HG03432 (cell line): ENCODE measurements around the gene FGG.
A peak's percentile ranks its signal among the peaks of the same experiment; 100 is the strongest.

Experiments used
- ATAC-seq: cut with Tn5 transposase; IDR thresholded peaks from one replicate; pipeline ENCODE4 v1.9.1; 2021; ENCODE audit warnings: mild to moderate bottlenecking, moderate library complexity; ENCODE audit not compliant: unreplicated experiment

FGG gene

DNA sequence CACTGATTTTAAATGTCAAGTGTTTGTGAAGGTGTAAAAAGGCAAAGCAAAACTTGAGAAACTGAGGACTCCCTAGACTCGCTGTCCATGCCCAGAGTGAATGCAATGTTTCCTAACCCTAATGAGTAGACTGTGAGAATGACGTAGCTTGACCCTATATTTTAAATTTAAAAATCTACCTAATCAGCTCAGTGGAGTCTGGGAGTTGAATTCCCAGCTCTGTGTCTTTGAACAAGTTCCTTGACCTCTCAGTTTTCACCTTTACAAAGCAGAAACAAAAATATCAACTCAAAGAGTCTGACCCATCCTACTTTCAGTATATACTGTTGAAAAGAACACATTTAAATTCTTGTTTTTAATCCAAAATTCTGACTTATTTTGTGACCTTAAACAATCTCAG is 24.3 kb downstream of the FGG start:
- ATAC-seq, result no peak

DNA sequence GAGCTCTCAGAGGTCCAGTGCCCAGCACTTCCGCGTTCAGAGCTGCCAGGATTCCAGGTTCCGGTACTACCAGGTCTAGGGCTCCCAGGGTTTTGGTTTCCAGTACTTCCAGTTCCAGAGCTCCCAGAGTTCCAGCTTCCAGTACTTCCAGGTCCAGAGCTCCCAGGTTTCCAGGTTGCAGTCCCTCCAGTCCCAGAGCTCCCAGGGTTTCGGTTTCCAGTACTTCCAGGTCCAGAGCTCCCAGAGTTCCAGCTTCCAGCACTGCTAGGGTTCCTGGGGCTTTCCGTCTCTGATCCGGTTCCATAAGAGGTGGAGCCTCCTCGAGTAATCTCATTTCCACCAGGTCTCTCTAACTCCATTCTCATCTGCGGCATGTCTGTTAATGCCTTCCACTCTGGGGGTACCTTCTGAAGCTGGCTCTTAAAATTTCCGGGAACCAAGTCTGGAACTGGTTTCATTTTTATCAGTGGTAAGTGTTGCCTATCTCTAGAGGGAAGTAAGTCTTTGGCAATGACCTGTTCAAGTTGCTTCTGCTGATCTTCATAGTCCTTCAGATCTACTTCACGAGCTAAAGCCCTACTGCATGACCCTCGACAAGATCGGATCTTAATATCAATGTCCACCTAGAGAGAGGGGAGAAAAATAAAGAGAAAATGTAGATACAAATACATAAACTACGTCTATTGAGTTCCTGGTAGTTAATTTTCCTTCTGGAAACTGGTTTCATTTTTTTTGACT is 26.0 kb downstream of the FGG start:
- no peak for ATAC-seq

DNA sequence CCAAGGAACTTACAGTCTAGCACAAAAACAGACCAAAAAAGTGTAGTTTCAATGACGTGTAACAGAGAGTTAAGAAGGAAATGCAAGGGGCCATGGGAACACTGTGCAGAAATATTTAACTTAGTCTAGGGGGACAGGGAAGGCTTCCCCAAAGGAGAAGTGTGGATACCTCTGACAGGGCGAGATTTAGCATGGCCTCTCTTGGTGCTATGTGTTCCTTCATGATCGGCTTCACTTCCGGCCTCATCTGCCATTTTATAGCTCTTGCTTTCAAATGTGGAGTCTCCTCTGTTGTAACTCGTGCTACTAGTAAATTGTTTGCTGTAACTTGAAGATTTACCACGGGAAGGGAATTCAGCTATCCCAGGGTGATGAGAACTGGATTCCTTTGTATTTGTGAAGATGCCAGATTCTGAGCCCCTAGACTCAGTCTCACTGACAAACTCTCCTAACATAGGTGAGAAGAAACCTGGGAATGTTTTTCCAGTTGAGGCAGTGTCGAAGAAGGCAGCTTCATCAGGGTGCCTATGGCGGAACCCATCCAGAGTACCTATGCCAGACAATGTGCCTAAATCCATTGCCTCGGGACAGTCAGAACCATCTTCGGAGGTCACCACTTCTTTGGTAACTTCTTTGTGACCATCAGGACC is 27.0 kb downstream of the FGG start:
- no peak for ATAC-seq

DNA sequence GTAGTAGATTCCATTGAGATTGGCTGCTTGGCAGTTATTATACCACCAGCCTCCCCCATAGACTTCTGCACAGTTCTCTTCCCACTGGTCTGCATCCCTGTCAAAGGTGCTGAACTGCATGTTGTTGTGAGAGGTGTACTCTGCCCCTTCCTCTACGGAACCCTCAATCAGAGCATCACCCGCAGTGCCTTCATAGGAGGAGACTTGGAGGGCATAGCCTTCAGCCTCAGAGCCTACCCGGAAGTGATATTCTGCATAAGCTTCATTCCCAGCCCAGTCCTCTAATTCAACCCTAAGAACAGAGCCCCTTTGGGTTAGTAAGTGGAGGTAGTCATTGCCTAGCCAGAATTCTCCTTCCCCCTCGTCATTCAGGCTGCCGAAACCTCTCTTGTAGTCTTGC is 28.2 kb downstream of the FGG start:
- ATAC-seq, result no peak

DNA sequence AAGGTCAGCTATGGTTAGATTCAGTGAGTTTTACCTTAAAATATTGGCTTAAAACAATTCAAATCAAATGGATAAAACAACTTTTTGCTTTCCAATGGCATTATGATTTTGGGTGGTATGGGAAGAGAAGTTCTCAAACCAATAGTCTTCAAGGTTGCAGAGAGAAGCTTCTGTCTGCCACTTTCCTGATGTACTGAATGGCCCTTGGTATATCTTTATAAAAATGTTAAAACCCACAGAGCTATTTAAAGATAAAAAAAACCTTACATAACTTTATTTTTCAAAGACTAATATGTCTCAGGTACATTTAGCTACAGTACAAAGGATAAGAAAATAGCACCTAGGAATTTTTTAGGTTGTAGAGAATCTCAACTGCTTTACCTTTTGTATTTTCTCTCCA is 28.8 kb downstream of the FGG start:
- no peak for ATAC-seq

DNA sequence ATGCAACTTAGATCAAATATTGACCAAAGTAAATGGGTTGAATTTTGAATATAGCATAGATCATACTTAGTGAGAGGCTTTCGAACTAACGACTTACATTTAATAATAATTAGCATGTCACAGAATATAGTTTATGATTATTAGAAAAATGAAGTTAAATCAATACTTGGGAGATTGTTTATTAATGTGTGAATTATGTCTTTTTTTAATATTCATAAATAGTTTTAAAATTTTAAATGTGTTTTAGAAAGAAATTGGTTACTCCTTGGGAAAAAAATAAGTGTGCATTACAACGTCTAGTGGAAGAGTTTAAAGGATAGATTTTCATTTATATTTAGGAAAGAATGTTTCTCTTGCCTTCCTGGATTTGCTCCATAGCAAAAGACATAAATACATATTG is 29.2 kb downstream of the FGG start:
- ATAC-seq, result no peak

DNA sequence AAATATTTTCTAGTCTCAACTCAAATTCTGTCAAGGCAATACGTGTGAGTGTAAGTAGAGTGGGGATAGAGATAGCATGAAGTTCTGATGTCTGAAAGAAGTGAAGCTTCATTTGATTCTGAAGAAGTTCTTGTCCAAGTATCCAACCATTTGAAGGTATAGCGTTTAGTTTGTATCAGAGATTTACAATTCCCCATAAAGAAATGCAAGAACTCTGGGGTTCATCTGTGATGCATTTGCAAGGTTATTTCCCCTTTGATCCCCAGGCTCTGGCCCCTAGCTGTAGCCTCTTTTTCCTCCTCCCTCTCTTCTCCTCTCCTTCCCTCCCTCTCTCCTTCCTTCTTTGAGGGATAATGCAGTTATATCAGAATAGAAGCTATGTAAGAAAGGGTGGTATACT is 29.7 kb downstream of the FGG start:
- no peak for ATAC-seq

DNA sequence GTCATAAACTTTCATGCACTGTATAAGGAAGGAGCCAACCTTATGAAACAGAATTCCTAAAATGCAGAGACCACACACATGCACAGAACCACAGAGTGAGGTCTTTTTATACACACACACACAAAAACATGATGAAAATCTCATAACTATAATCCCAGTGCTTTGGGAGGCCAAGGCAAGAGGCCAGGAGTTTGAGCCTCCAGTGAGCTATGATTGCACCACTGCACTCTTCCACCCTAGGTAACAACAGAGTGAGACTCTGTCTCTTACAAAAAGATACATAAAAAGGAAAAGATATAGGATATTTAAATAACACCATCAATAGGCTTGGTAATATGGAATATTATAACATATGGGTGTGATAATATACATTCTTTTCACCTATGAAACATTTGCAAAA is 32.5 kb downstream of the FGG start:
- no peak for ATAC-seq

DNA sequence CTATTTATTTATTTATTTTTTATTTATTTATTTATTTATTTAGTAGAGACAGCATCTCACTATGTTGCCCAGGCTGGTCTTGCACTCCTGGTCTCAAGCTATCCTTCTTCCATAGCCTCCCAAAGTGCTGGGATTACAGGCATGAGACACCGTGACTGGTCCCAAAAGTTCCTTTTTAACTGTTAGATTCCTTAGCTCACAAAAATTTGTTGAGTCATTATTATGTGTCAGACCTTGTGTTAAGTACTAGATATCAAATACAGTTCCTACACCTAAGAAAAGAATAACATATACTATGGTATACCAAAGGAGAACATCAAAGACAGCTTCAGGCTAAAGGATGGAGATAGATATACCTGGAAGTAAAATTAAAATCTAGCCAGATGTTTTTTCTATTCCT is 33.5 kb downstream of the FGG start:
- no peak for ATAC-seq

DNA sequence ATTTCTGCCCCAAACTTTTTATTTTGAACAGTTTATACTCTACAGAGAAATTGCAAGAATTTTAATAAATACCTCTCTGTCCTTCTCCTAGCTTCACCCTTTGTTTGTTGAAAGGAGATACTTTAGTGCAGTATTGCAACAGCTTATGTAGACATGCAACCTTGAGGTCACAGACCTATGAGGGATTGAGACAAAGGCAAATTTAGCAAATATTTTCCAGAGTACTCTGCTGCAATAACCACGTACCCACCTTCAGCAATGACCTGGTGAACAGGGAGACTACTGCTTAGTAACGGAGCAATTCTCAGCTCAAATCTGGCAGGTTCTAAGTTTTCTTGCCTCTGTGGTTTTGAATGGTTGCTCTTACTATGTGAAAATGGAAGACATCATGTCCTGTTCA is 35.1 kb downstream of the FGG start:
- no peak for ATAC-seq

DNA sequence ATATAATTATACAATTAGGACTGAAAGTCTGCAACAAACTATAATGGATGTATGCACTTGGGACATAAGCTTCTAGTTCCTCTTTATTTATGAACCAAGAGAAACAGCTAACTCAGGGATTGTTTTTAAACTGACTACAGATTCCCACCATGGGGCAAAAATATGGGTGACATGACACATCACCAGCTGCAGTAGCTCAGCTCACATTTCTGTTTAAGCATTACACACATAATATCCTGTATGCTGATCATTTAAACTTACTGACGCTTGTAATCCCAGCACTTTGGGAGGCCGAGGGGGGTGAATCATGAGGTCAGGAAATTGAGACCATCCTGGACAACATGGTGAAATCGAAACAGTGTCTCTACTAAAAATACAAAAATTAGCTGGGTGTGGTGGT is 38.1 kb downstream of the FGG start:
- no peak for ATAC-seq

DNA sequence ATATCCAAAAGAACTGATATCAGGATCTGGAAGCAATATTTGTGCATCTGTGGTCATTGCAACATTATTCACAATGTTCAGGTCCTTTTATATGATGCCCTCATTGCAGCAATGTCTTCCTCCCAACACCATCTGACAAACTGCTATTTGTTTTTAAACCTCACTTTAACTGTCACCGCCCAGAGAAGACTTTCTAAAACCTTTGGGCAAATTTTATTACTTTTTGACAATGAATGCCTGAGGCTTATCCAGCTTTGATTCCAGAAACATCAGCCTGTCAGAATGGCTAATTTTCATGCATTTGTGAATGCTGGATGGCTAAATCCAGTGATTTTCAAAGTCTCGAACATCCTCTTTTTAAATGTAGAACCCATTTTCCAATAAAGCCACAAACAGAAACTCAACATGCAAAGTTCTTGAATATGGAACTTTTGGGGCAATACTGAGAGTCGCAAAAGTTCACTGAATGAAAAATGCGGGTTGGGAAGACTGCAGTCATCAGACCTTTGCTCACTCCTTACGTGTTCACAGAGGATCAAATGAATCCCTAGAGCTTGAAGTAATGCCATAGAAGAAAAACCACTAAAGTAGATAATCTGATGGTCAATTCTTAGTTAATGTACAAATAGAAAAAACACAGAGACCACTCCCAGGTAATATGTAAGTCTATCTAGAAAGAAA is 39.1 kb downstream of the FGG start:
- no peak for ATAC-seq

DNA sequence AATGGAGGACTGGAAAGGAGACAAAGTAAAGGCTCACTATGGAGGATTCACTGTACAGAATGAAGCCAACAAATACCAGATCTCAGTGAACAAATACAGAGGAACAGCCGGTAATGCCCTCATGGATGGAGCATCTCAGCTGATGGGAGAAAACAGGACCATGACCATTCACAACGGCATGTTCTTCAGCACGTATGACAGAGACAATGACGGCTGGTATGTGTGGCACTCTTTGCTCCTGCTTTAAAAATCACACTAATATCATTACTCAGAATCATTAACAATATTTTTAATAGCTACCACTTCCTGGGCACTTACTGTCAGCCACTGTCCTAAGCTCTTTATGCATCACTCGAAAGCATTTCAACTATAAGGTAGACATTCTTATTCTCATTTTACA is 42.9 kb downstream of the FGG start:
- ATAC-seq, result no peak

DNA sequence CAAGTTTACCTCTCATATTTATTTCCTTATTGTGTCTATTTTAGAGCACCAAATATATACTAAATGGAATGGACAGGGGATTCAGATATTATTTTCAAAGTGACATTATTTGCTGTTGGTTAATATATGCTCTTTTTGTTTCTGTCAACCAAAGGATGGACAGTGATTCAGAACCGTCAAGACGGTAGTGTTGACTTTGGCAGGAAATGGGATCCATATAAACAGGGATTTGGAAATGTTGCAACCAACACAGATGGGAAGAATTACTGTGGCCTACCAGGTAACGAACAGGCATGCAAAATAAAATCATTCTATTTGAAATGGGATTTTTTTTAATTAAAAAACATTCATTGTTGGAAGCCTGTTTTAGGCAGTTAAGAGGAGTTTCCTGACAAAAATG is 43.4 kb downstream of the FGG start:
- ATAC-seq, result no peak

DNA sequence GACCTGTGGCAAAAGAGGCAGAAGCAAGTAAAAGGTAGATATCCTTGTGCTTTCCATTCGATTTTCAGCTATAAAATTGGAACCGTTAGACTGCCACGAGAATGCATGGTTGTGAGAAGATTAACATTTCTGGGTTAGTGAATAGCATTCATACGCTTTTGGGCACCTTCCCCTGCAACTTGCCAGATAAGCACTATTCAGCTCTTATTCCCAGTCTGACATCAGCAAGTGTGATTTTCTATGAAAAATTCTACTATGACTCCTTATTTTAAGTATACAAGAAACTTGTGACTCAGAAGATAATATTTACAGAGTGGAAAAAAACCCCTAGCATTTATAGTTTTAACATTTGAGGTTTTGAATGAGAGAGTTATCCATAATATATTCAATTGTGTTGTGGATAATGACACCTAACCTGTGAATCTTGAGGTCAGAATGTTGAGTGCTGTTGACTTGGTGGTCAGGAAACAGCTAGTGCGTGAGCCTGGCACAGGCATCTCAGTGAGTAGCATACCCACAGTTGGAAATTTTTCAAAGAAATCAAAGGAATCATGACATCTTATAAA is 45.7 kb downstream of the FGG start:
- no peak for ATAC-seq

DNA sequence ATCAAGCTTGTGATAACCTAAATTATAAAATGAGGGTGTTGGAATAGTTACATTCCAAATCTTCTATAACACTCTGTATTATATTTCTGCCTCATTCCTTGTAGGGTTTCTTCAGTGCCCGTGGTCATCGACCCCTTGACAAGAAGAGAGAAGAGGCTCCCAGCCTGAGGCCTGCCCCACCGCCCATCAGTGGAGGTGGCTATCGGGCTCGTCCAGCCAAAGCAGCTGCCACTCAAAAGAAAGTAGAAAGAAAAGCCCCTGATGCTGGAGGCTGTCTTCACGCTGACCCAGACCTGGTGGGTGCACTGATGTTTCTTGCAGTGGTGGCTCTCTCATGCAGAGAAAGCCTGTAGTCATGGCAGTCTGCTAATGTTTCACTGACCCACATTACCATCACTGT is 46.8 kb downstream of the FGG start:
- ATAC-seq, result no peak

DNA sequence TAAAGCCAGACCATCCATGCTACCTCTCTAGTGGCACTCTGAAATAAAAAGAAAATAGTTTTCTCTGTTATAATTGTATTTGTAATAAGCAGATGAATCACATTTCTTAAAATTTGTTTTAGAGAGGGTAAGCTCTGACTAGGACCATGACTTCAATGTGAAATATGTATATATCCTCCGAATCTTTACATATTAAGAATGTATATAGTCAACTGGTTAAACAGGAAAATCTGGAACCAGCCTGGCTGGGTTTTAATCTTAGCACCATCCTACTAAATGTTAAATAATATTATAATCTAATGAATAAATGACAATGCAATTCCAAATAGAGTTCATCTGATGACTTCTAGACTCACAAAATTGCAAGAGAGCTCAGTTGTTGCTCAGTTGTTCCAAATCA is 48.1 kb downstream of the FGG start:
- ATAC-seq, result no peak

DNA sequence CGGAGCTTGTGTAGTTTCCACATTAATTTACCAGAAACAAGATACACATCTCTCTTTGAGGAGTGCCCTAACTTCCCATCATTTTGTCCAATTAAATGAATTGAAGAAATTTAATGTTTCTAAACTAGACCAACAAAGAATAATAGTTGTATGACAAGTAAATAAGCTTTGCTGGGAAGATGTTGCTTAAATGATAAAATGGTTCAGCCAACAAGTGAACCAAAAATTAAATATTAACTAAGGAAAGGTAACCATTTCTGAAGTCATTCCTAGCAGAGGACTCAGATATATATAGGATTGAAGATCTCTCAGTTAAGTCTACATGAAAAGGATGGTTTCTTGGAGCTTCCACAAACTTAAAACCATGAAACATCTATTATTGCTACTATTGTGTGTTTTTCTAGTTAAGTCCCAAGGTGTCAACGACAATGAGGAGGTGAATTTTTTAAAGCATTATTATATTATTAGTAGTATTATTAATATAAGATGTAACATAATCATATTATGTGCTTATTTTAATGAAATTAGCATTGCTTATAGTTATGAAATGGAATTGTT is 49.7 kb downstream of the FGG start, which contains the start of gene FGB:
TSS of gene FGB (plus strand) at position 315 of the 558 bp plus-strand sequence. CDS start at position 323, 8 bp downstream.
- ATAC-seq, result no peak

DNA sequence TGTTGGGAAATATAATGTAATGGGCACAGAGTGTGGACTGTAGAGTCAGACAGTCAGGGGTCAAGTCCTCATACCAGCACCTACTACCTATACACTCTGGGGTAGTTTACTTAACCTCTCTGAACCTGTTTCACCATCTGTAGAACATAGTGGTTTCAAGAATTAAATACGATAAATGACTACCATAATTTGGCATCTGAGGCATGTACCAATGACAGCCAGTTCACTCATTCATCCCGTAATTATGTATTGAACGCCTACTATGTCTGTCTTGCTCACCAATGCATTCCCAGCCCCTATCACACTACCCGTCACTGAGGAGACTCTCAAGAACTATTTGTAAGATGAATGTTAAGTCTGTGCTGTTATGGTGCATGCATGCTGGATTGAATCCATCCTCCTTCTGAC is 51.6 kb downstream of the FGG start:
- ATAC-seq, result peak; percentile 10

DNA sequence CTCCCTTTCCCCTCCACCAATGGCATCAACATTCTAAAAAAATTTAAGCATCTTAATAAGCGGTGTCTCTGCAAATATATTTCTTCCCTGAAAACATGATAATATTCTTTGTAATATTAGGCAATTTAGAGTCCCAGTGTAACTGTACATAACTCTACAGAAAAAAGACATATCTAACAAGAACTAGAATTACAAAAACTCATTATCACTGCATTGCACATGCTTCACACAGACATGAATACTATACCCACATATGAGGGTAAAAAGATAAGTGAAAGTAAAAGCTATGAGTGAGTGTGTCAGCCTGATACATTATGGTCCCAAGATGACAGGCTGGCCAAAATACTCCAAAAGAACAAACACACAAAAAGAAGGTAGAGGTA is 52.0 kb downstream of the FGG start:
- peak; percentile 45 for ATAC-seq
